Transverse colon (tissue), 4 donors: ENCODE data around the gene TP53I11.

Source experiments
- CTCF ChIP-seq, 5 experiments: fragments of 200-600 bp in 3 of 5; fragments of 450-650 bp in 2 of 5; sonication (generic) in 3 of 5; IDR thresholded peaks; 1 replicate in 2 of 5; 2 replicates in 3 of 5; pipeline ENCODE4 v1.5.1; 2016 to 2017; ENCODE audit warnings: antibody characterized with exemption in 5 of 5, inconsistent platforms in 3 of 5, mild to moderate bottlenecking in 2 of 5, moderate library complexity in 1 of 5
- EP300 ChIP-seq: sonication (generic); formaldehyde crosslinking; IDR thresholded peaks from one replicate; pipeline ENCODE4 v1.6.1; 2017; ENCODE audit warnings: antibody characterized with exemption, low read depth
- POLR2A ChIP-seq: fragments of 450-650 bp; IDR thresholded peaks from one replicate; pipeline ENCODE4 v1.6.1; 2016; ENCODE audit warnings: antibody characterized with exemption, mild to moderate bottlenecking, moderate library complexity
- POLR2AphosphoS5 ChIP-seq, 3 donors: sonication (generic); formaldehyde crosslinking; IDR thresholded peaks; one replicate each; pipeline ENCODE4 v1.6.1; 2016; ENCODE audit warnings: antibody characterized with exemption in 3 of 3

GRCh38 chr11:44910591-44910990, 40.1 kb downstream of the TP53I11 start:
- TF ChIP-seq EP300 (no peak), POLR2A (no peak), CTCF (IDR thresholded peaks at IDR 0.05) (no peak), POLR2AphosphoS5 (IDR thresholded peaks at IDR 0.05) (no peak)
